Measurements from ENCODE around the gene SYT7.

Gene SYT7

DNA sequence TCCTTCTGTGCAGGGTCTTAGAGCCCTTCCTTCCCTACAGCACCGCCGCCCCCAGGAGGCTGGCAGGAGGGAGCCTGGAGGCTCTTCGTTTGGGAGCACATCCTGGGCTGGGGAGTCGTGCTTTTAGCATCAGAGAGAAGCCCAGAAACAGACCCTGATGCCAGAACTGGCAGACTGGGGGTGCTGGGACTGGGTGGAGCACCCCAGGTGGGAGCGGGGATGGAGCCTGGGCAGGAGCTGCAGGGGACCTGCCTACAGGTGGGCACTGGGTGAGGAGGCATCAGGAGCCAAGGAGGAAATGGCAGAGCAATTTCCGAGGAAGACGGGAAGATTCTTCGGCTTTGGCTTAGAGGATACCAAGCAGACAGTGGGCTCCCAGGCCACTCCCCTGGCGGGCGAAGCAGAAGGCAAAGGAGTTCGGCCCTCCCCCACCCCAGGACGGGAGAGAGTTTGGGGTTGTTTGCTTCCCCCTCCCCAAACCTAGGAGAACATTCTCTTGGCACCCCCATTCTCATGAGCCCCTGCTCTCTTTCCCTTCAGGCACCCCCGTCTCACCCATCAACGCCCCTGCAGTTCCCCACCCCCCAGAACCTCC is 1.1 kb downstream of the SYT7 start (continued):
- TF ChIP-seq ZNF354C (tag by site-specific recombination; IDR thresholded peaks at IDR 0.05; ENCODE audit: borderline replicate concordance, low read depth) = no peak

DNA sequence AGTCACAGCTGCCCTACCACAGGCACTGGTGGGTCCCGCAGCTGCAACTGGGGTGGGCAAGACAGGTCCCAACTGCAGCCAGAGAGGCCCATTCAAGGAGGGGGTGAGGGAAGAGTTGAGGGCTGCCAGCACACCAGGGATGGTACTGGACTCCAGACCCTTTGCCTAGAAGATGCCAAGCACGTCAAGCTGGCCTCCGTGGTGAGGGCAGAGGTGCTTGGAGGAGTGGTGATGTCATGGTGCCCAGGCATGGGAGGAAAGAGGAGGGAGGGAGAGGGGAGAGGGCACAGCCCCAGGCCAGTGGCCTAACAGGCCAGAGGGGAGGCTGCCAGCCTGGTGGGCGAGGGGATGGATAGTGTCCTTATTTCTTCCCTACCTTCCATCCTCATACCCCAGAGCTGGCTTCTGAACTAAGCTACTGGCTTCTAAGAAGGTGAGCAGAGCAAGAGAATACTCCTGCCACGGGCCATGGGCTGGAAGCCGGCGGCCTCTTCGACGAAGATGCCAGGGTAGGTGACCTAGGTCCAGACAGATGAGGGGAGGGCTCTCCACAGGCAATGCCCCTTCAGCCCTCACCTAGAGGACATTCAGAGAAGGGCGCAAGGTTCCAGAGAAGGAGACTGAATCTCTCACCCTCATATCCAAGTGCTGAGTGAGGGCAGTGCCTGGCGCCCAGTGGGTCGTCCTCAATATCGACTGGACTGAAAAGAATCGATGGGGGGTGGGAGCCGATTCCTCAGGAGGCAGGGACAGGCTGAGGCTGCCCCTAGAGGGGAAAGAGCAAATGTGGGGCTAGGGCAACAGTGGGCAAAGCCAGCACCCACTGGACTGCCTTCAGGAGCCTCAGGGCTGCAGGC is 1.8 kb downstream of the SYT7 start:
- no peak for TF ChIP-seq KLF17 (tag by site-specific recombination; IDR thresholded peaks at IDR 0.05)
- TF ChIP-seq MEIS1 (CRISPR knock-in tag; IDR thresholded peaks at IDR 0.05; ENCODE audit: borderline replicate concordance) = no peak
- TF ChIP-seq ZNF510 (tag by site-specific recombination; IDR thresholded peaks at IDR 0.05; ENCODE audit: insufficient replicate concordance) = no peak
- TF ChIP-seq ZNF692 (tag by site-specific recombination; IDR thresholded peaks at IDR 0.05) = peak; percentile 49; the same call in 1 of the 2 replicates
- TF ChIP-seq, protein P1, sequence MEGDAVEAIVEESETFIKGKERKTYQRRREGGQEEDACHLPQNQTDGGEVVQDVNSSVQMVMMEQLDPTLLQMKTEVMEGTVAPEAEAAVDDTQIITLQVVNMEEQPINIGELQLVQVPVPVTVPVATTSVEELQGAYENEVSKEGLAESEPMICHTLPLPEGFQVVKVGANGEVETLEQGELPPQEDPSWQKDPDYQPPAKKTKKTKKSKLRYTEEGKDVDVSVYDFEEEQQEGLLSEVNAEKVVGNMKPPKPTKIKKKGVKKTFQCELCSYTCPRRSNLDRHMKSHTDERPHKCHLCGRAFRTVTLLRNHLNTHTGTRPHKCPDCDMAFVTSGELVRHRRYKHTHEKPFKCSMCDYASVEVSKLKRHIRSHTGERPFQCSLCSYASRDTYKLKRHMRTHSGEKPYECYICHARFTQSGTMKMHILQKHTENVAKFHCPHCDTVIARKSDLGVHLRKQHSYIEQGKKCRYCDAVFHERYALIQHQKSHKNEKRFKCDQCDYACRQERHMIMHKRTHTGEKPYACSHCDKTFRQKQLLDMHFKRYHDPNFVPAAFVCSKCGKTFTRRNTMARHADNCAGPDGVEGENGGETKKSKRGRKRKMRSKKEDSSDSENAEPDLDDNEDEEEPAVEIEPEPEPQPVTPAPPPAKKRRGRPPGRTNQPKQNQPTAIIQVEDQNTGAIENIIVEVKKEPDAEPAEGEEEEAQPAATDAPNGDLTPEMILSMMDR (tag by site-specific recombination; IDR thresholded peaks at IDR 0.05) = peak; percentile 29; the same call in 1 of the 2 replicates
- ChIA-PET CTCF (interaction anchor here (0.6 to 3.1 kb wide), 7 partner anchors 11 to 305 kb away, joined by 3 to 27 read pairs (median 4); no protein-coding TSS in a partner anchor), POLR2A (interaction anchor here (0.5 kb wide), 1 partner anchor 186 kb away, joined by 3 read pairs; no protein-coding TSS in a partner anchor)
- Histone ChIP-seq H3K4me3 (ENCODE audit: low read depth, low read length) (no peak overlapping the region), H3K4me1 (ENCODE audit: control insufficient read depth, insufficient read depth, low read length) (no peaks in the 10 kb centered on the region; the same call in 1 of the 2 replicates), H3K36me3 (ENCODE audit: control insufficient read depth in 2 of 2, insufficient read depth in 1 of 2, low read length in 2 of 2) (no peaks in the 10 kb centered on the region), H3K9me3 (ENCODE audit: control insufficient read depth, insufficient read depth, low read depth, low read length) (no peaks in the 10 kb centered on the region), H3K27ac (ENCODE audit: extremely low read depth, low read depth, low read length) (no peak overlapping the region)

GRCh38 chr11:61577383-61578118 is 3.3 kb downstream of the SYT7 start:
- no peak overlapping the region for H3K4me3 ChIP-seq (ENCODE audit: low read depth, low read length)
- H3K27ac ChIP-seq (ENCODE audit: extremely low read depth, low read depth, low read length) = no peak overlapping the region
- H3K36me3 ChIP-seq (ENCODE audit: control insufficient read depth in 2 of 2, insufficient read depth in 1 of 2, low read length in 2 of 2) = no peaks in the 10 kb centered on the region
- H3K9me3 ChIP-seq (ENCODE audit: control insufficient read depth, insufficient read depth, low read depth, low read length) = no peaks in the 10 kb centered on the region
- ChIA-PET POLR2A (interaction anchor here (1.0 kb wide), 1 partner anchor 29 kb away, joined by 3 read pairs; no protein-coding TSS in a partner anchor), CTCF (interaction anchor here (0.5 to 3.1 kb wide), 20 partner anchors 10 to 918 kb away, joined by 3 to 27 read pairs (median 4); no protein-coding TSS in a partner anchor)
- H3K4me1 ChIP-seq (ENCODE audit: control insufficient read depth, insufficient read depth, low read length) = no peaks in the 10 kb centered on the region; the same call in 1 of the 2 replicates
- no peak for TF ChIP-seq SCRT1 (tag by site-specific recombination; IDR thresholded peaks at IDR 0.05; ENCODE audit: borderline replicate concordance)
- no peak for TF ChIP-seq ZNF837 (tag by site-specific recombination; IDR thresholded peaks at IDR 0.05)
- TF ChIP-seq ZNF76 (tag by site-specific recombination; IDR thresholded peaks at IDR 0.05; ENCODE audit: borderline replicate concordance, low read depth) = no peak
- TF ChIP-seq KLF16 (tag by site-specific recombination; IDR thresholded peaks at IDR 0.05) = no peak
- TF ChIP-seq MEIS1 (CRISPR knock-in tag; IDR thresholded peaks at IDR 0.05; ENCODE audit: borderline replicate concordance) = no peak
- TF ChIP-seq, protein P2, sequence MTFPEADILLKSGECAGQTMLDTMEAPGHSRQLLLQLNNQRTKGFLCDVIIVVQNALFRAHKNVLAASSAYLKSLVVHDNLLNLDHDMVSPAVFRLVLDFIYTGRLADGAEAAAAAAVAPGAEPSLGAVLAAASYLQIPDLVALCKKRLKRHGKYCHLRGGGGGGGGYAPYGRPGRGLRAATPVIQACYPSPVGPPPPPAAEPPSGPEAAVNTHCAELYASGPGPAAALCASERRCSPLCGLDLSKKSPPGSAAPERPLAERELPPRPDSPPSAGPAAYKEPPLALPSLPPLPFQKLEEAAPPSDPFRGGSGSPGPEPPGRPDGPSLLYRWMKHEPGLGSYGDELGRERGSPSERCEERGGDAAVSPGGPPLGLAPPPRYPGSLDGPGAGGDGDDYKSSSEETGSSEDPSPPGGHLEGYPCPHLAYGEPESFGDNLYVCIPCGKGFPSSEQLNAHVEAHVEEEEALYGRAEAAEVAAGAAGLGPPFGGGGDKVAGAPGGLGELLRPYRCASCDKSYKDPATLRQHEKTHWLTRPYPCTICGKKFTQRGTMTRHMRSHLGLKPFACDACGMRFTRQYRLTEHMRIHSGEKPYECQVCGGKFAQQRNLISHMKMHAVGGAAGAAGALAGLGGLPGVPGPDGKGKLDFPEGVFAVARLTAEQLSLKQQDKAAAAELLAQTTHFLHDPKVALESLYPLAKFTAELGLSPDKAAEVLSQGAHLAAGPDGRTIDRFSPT (tag by site-specific recombination; IDR thresholded peaks at IDR 0.05) = no peak
- TF ChIP-seq ZNF132 (tag by site-specific recombination; IDR thresholded peaks at IDR 0.05; ENCODE audit: borderline replicate concordance) = no peak
- no peak for TF ChIP-seq EGR2 (tag by site-specific recombination; IDR thresholded peaks at IDR 0.05; ENCODE audit: low read depth)
- no peak for TF ChIP-seq ZNF596 (tag by site-specific recombination; IDR thresholded peaks at IDR 0.05)
- no peak for TF ChIP-seq ZNF529 (tag by site-specific recombination; IDR thresholded peaks at IDR 0.05; ENCODE audit: insufficient replicate concordance)
- TF ChIP-seq ZNF664 (tag by site-specific recombination; IDR thresholded peaks at IDR 0.05) = no peak
- no peak for TF ChIP-seq ZNF423 (tag by site-specific recombination; IDR thresholded peaks at IDR 0.05)
- TF ChIP-seq ZNF146 (tag by site-specific recombination; IDR thresholded peaks at IDR 0.05) = no peak
- TF ChIP-seq ZNF324 (tag by site-specific recombination; IDR thresholded peaks at IDR 0.05) = no peak
- TF ChIP-seq ZNF221 (tag by site-specific recombination; IDR thresholded peaks at IDR 0.05; ENCODE audit: borderline replicate concordance) = no peak
- no peak for TF ChIP-seq ZNF362 (tag by site-specific recombination; IDR thresholded peaks at IDR 0.05)
